CD4-positive, alpha-beta T cell (primary cell): ENCODE measurements around the gene PHF1. TPM values are rescaled to one million over a fixed set of nuclear protein-coding genes. Genes with fewer than 3 reads are reported as not detected.
A peak's percentile ranks its signal among the peaks of the same experiment; 100 is the strongest.
"Not testable (repeated sequence)": the region's sequence is repeated elsewhere in the genome, so short reads cannot be mapped to it uniquely, and the experiment has no call there.

ENCODE experiments used
- ATAC-seq: fragments of 200-7000 bp; cut with Tn5 transposase; one replicate; pipeline ENCODE4 v1.10.0; 2022; ENCODE audit warnings: mild to moderate bottlenecking; ENCODE audit not compliant: poor library complexity
- CTCF ChIA-PET: fragments of 350-600 bp; sonication (Branson Sonifier 250); formaldehyde crosslinking; loops from one replicate; lab custom pipeline; 2021; ENCODE audit warnings: antibody characterized with exemption, inconsistent platforms; lab: Charles Lee
- POLR2A ChIA-PET: fragments of 350-600 bp; sonication (Branson Sonifier 250); formaldehyde crosslinking; loops from one replicate; lab custom pipeline; 2021; ENCODE audit warnings: antibody characterized with exemption, inconsistent platforms; lab: Charles Lee
- DNase-seq, 14 experiments: peaks; one replicate each; pipeline ENCODE4 v3.0.0-alpha.2; 2013 to 2020; ENCODE audit warnings: mixed read lengths in 2 of 14
- H3K27ac ChIP-seq, 2 donors: one replicate each; pipeline versions ENCODE4 v1.5.1 to v1.7.0; 2013; ENCODE audit warnings: low read length in 2 of 2, low read depth in 1 of 2, mild to moderate bottlenecking in 1 of 2
- H3K27me3 ChIP-seq, 2 experiments: 1 replicate in 1 of 2; 2 replicates in 1 of 2; pipeline versions ENCODE4 v1.6.1 to v1.7.0; 2013; ENCODE audit warnings: low read length in 2 of 2, control low read depth in 1 of 2, mild to moderate bottlenecking in 1 of 2, moderate library complexity in 1 of 2; ENCODE audit not compliant: insufficient read depth in 2 of 2, control insufficient read depth in 1 of 2
- H3K36me3 ChIP-seq: one replicate; pipeline ENCODE4 v1.6.1; 2013; ENCODE audit warnings: low read length, control low read depth; ENCODE audit not compliant: insufficient read depth
- H3K4me1 ChIP-seq: one replicate; pipeline ENCODE4 v1.6.1; 2013; ENCODE audit warnings: low read length, control low read depth; ENCODE audit not compliant: insufficient read depth
- H3K4me3 ChIP-seq: one replicate; pipeline ENCODE4 v1.5.1; 2013; ENCODE audit warnings: mild to moderate bottlenecking, low read length, moderate library complexity
- H3K9me3 ChIP-seq, 2 experiments: 1 replicate in 1 of 2; 2 replicates in 1 of 2; pipeline versions ENCODE4 v1.6.1 to v1.7.0; 2013; ENCODE audit warnings: low read length in 2 of 2, mild to moderate bottlenecking in 2 of 2, control low read depth in 1 of 2, moderate library complexity in 1 of 2; ENCODE audit not compliant: control insufficient read depth in 1 of 2, insufficient read depth in 1 of 2
- H3K27ac Mint-ChIP-seq: one replicate; pipeline ENCODE4 v1.8.0; 2020; ENCODE audit warnings: mixed read lengths
- H3K27me3 Mint-ChIP-seq: one replicate; pipeline ENCODE4 v1.8.0; 2021; ENCODE audit warnings: mixed read lengths
- H3K36me3 Mint-ChIP-seq: one replicate; pipeline ENCODE4 v1.8.0; 2021; ENCODE audit warnings: low read depth, mixed read lengths
- H3K4me1 Mint-ChIP-seq: one replicate; pipeline ENCODE4 v1.8.0; 2021; ENCODE audit warnings: low read depth, mixed read lengths
- H3K4me3 Mint-ChIP-seq: one replicate; pipeline ENCODE4 v1.8.0; 2020; ENCODE audit warnings: mild to moderate bottlenecking, mixed read lengths
- H3K9me3 Mint-ChIP-seq: one replicate; pipeline ENCODE4 v1.8.0; 2020; ENCODE audit warnings: mixed read lengths
- CTCF ChIP-seq: fragments of 200-600 bp; IDR thresholded peaks from one replicate; pipeline ENCODE4 v1.8.0; 2022; ENCODE audit warnings: antibody characterized with exemption, mild to moderate bottlenecking
- intact Hi-C, 2 experiments: fragments of 100-400 bp; cut with DNase I in 1 of 2; cut with micrococcal nuclease in 1 of 2; formaldehyde crosslinking; loops; one replicate each; pipeline versions ENCODE4 v1.15.1 to v1.9.0; 2023 to 2025; cut with DNase I, micrococcal nuclease
- total RNA-seq, 174 experiments: library from RNA in 2 of 174; stranded (reverse) in 2 of 174; gene quantifications; one replicate each; pipeline ENCODE4 v1.2.3 and lab custom pipeline; 2021 to 2026

The PHF1 gene
- total RNA-seq, 2 experiments from 2014 or later: 545 to 557 TPM

GRCh38 chr6:33373960-33374910 is 36.6 kb upstream of the PHF1 start:
- H3K4me3 Mint-ChIP-seq: no peak overlapping the region
- Histone ChIP-seq H3K4me1 (peaks cover 6% of the 10 kb centered on the region), H3K36me3 (no peaks in the 10 kb centered on the region), H3K4me3 (no peak overlapping the region), H3K9me3 (no peaks in the 10 kb centered on the region), H3K27ac (no peak overlapping the region), H3K27me3 (no peaks in the 10 kb centered on the region)
- no peak for TF ChIP-seq CTCF
- intact Hi-C loops: loop anchor here in 1 of 2 experiments (10.0 kb wide), 1 partner anchor 229 kb away; no protein-coding TSS in a partner anchor
- ATAC-seq (no peak), DNase-seq (peak in 1 of 14 experiments; percentile 43)
- peak overlapping the region; percentile 65 for H3K27ac Mint-ChIP-seq
- H3K9me3 Mint-ChIP-seq: no peaks in the 10 kb centered on the region
- H3K27me3 Mint-ChIP-seq: no peaks in the 10 kb centered on the region
- ChIA-PET CTCF (interaction anchor here (1.0 kb wide), 1 partner anchor 12 kb away, joined by 3 read pairs; no protein-coding TSS in a partner anchor), POLR2A (interaction anchor here (0.5 to 1.7 kb wide), 4 partner anchors 29 to 192 kb away, joined by 3 to 4 read pairs (median 4); no protein-coding TSS in a partner anchor)
- H3K4me1 Mint-ChIP-seq: peaks cover 10% of the 10 kb centered on the region
- H3K36me3 Mint-ChIP-seq: no peaks in the 10 kb centered on the region

- no peak for ATAC-seq
- Mint-ChIP-seq H3K9me3 (no peaks in the 10 kb centered on the region), H3K27me3 (no peaks in the 10 kb centered on the region), H3K4me1 (peaks cover 10% of the 10 kb centered on the region), H3K36me3 (no peaks in the 10 kb centered on the region), H3K27ac (no peak overlapping the region), H3K4me3 (no peak overlapping the region)
- H3K4me1 ChIP-seq: peaks cover 6% of the 10 kb centered on the region
- no peak overlapping the region for H3K4me3 ChIP-seq
- ChIA-PET POLR2A (interaction anchor here (1.6 to 1.7 kb wide), 2 partner anchors 30 to 31 kb away, joined by 4 read pairs; no protein-coding TSS in a partner anchor), CTCF (no interaction called here)
- H3K36me3 ChIP-seq: no peaks in the 10 kb centered on the region
- intact Hi-C loops: loop anchor here in 1 of 2 experiments (10.0 kb wide), 1 partner anchor 230 kb away; no protein-coding TSS in a partner anchor
- no peaks in the 10 kb centered on the region for H3K27me3 ChIP-seq
- no peaks in the 10 kb centered on the region for H3K9me3 ChIP-seq
- no peak overlapping the region for H3K27ac ChIP-seq
- no peak for DNase-seq
- TF ChIP-seq CTCF: no peak
Measured at GRCh38 chr6:33375143-33375671, 35.6 kb upstream of the PHF1 start.

GRCh38 chr6:33377171-33377570 is 33.6 kb upstream of the PHF1 start:
- Histone ChIP-seq H3K36me3 (no peaks in the 10 kb centered on the region), H3K4me1 (peaks cover 6% of the 10 kb centered on the region), H3K4me3 (no peak overlapping the region), H3K9me3 (no peaks in the 10 kb centered on the region), H3K27me3 (no peaks in the 10 kb centered on the region), H3K27ac (no peak overlapping the region)
- Mint-ChIP-seq H3K27me3 (no peaks in the 10 kb centered on the region), H3K4me1 (peaks cover 10% of the 10 kb centered on the region), H3K9me3 (no peaks in the 10 kb centered on the region), H3K36me3 (no peaks in the 10 kb centered on the region), H3K27ac (no peak overlapping the region), H3K4me3 (no peak overlapping the region)
- DNase-seq (no peak), ATAC-seq (no peak)
- POLR2A ChIA-PET: no interaction called here
- no peak for TF ChIP-seq CTCF
- CTCF ChIA-PET: no interaction called here
- intact Hi-C loops: loop anchor here in 1 of 2 experiments (10.0 kb wide), 1 partner anchor 232 kb away; no protein-coding TSS in a partner anchor

GRCh38 chr6:33379184-33379583 is 31.6 kb upstream of the PHF1 start:
- H3K27me3 ChIP-seq, H3K27me3 Mint-ChIP-seq, H3K4me3 ChIP-seq, H3K36me3 ChIP-seq, H3K4me1 Mint-ChIP-seq, H3K27ac ChIP-seq, H3K27ac Mint-ChIP-seq, H3K9me3 Mint-ChIP-seq, DNase-seq, H3K9me3 ChIP-seq, H3K4me3 Mint-ChIP-seq, H3K36me3 Mint-ChIP-seq, ATAC-seq, H3K4me1 ChIP-seq: not testable (repeated sequence)
- ChIA-PET POLR2A (interaction anchor here (0.7 kb wide), 1 partner anchor 75 kb away, joined by 4 read pairs; no protein-coding TSS in a partner anchor), CTCF (interaction anchor here (0.7 to 1.1 kb wide), 3 partner anchors 38 to 213 kb away, joined by 3 read pairs; no protein-coding TSS in a partner anchor)
- intact Hi-C loops: loop anchor here in 1 of 2 experiments (10.0 kb wide), 1 partner anchor 234 kb away; no protein-coding TSS in a partner anchor
